ENCODE data around the gene FTHL17.
A peak's percentile ranks its signal among the peaks of the same experiment; 100 is the strongest.

Gene FTHL17

DNA sequence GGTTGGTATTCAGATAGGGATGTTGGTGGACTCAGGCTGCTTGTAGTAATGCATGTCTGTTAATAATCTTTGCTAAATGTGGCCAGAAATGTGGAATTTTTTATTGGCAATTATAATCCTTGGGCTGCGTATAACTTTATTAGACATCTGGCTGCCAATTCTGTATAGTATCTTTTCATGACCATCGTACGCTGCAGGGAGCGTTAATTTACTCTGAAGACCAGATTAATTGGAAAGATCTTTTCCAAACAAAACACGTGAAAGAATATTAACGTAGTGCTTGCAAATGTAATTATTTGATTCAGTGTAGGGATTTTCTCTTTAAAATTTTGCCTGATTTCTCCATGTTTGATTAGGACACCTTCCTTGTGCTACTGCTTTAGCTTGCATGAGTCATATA lies 38.8 kb upstream of the FTHL17 start:
- TF ChIP-seq, protein P1, sequence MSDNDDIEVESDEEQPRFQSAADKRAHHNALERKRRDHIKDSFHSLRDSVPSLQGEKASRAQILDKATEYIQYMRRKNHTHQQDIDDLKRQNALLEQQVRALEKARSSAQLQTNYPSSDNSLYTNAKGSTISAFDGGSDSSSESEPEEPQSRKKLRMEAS (IDR thresholded peaks at IDR 0.05; ENCODE audit: low read depth, low read length), result no peak
- TF ChIP-seq, protein P2, sequence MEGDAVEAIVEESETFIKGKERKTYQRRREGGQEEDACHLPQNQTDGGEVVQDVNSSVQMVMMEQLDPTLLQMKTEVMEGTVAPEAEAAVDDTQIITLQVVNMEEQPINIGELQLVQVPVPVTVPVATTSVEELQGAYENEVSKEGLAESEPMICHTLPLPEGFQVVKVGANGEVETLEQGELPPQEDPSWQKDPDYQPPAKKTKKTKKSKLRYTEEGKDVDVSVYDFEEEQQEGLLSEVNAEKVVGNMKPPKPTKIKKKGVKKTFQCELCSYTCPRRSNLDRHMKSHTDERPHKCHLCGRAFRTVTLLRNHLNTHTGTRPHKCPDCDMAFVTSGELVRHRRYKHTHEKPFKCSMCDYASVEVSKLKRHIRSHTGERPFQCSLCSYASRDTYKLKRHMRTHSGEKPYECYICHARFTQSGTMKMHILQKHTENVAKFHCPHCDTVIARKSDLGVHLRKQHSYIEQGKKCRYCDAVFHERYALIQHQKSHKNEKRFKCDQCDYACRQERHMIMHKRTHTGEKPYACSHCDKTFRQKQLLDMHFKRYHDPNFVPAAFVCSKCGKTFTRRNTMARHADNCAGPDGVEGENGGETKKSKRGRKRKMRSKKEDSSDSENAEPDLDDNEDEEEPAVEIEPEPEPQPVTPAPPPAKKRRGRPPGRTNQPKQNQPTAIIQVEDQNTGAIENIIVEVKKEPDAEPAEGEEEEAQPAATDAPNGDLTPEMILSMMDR (IDR thresholded peaks at IDR 0.05; ENCODE audit: low read depth, low read length), result no peak
- TF ChIP-seq POLR2A (IDR thresholded peaks at IDR 0.05; ENCODE audit: extremely low read depth, insufficient read length), result no peak
- no peak for TF ChIP-seq MYC (IDR thresholded peaks at IDR 0.05; ENCODE audit: low read depth, low read length)
- H3K4me3 ChIP-seq (ENCODE audit: low read depth, low read length), result no peak overlapping the region
- DNase-seq (ENCODE audit: low read depth), result no peak

DNA sequence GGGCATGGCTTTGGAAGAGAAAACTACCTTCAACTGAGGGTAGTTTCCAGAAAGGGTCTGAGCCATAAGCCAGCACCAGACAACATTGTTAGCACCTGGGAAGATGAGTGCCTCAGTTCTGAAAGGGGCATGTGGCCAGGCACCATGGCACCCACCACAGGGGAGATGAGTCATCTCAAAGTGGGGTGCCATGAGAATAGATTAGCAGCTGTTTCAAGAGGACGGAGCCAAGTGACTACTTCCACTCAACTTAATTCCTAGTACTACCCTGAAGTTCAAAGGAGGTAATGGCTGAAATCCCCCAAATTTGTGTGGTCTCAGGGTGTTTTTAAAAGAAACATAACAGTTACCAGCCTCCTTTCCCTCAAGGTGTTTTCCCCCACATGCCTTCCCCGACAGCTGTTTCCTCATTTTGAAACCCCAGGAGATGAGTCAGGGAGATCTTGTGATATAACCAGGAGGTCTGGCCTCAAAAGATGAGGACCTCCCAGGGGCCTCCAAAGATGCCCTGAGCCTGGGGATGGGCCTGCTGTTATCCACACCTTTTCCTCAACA lies 27.8 kb upstream of the FTHL17 start:
- peak; percentile 4 for DNase-seq (ENCODE audit: low read depth)
- H3K4me3 ChIP-seq (ENCODE audit: low read depth, low read length), result no peak overlapping the region
- TF ChIP-seq, protein P2 (IDR thresholded peaks at IDR 0.05; ENCODE audit: low read depth, low read length), result no peak
- TF ChIP-seq, protein P1 (IDR thresholded peaks at IDR 0.05; ENCODE audit: low read depth, low read length), result no peak
- TF ChIP-seq MYC (IDR thresholded peaks at IDR 0.05; ENCODE audit: low read depth, low read length), result no peak

DNA sequence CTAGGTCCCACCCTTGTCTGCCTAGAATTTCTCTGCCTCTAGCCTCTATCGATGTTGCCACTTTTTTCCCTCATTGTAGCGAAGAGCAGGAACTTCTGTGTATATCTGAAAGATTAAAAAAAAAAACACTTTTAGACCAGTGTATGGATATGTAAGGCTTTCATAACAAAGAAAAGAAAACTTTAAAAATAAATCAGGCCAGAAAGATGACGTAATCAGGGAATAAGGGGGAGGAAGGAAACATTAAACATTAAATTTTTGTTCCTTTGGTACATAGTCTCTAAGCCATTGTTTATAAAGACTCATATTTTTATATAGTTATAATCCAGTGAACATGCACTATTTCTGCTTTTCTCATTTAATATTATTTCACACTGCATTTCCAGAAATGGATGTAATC lies 26.2 kb upstream of the FTHL17 start:
- DNase-seq (ENCODE audit: low read depth), result no peak
- TF ChIP-seq, protein P1 (IDR thresholded peaks at IDR 0.05; ENCODE audit: low read depth, low read length), result no peak
- TF ChIP-seq POLR2A (IDR thresholded peaks at IDR 0.05; ENCODE audit: extremely low read depth, insufficient read length) (no peak), MYC (IDR thresholded peaks at IDR 0.05; ENCODE audit: low read depth, low read length) (no peak)
- TF ChIP-seq, protein P2 (IDR thresholded peaks at IDR 0.05; ENCODE audit: low read depth, low read length), result no peak
- H3K4me3 ChIP-seq (ENCODE audit: low read depth, low read length), result no peak overlapping the region

DNA sequence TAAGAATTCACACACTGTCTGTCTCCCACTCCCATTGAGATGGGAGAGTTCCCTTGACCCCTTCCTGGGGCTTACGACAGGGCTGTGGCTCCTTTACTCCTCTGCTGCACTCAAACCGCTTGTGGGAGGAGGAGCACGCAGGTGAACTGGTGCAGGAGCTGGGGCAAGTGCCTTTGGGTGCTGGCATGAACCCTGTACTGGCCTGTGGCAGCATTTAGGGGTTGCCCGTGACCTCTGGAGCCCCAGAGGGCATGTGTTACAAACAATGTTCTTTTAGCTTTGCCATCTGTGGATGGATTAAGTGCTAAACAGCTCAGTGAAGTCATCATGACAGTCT lies 21.8 kb upstream of the FTHL17 start:
- no peak for DNase-seq (ENCODE audit: low read depth)
- no peak overlapping the region for H3K4me3 ChIP-seq (ENCODE audit: low read depth, low read length)
- TF ChIP-seq, protein P1 (IDR thresholded peaks at IDR 0.05; ENCODE audit: low read depth, low read length), result no peak
- TF ChIP-seq POLR2A (IDR thresholded peaks at IDR 0.05; ENCODE audit: extremely low read depth, insufficient read length) (no peak), MYC (IDR thresholded peaks at IDR 0.05; ENCODE audit: low read depth, low read length) (no peak)
- TF ChIP-seq, protein P2 (IDR thresholded peaks at IDR 0.05; ENCODE audit: low read depth, low read length), result no peak

DNA sequence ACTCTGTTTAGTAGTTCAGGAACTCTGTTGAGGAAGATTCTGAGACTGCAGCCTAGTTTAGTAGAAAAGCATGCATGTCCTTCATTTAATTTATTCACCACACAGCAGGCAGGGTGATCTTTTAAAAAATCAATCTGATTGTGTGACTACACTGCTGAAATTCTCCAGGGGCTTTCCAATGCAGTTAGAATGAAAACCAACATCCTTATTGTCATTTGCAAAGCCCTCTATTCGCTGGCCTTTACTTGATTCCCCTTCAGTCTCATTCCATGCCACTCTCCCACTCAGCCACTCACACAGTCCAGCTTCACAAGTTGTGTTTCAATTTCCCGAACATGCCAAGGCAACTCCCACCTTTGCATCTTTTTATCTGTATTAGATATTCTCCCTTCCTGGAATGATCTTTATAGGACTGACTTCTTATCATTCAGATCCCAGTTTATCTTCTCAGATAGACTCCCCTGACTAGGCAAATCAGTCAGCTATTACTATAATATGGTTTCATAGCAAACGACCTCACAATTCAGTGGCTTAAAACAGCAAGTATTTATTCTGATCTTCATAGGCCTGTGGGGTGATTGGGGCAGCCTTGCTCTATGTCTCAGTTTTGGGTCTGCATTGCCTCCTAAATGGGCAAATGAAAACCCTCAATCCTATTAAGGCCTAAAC lies 21.3 kb upstream of the FTHL17 start:
- no peak overlapping the region for H3K4me3 ChIP-seq (ENCODE audit: low read depth, low read length)
- TF ChIP-seq MYC (IDR thresholded peaks at IDR 0.05; ENCODE audit: low read depth, low read length) (no peak), POLR2A (IDR thresholded peaks at IDR 0.05; ENCODE audit: extremely low read depth, insufficient read length) (no peak)
- TF ChIP-seq, protein P1 (IDR thresholded peaks at IDR 0.05; ENCODE audit: low read depth, low read length), result no peak
- TF ChIP-seq, protein P2 (IDR thresholded peaks at IDR 0.05; ENCODE audit: low read depth, low read length), result no peak
- DNase-seq (ENCODE audit: low read depth), result no peak

Measured in NB4 (cell line).